ENCODE measurements around the gene BPIFB3.

BPIFB3 gene

DNA sequence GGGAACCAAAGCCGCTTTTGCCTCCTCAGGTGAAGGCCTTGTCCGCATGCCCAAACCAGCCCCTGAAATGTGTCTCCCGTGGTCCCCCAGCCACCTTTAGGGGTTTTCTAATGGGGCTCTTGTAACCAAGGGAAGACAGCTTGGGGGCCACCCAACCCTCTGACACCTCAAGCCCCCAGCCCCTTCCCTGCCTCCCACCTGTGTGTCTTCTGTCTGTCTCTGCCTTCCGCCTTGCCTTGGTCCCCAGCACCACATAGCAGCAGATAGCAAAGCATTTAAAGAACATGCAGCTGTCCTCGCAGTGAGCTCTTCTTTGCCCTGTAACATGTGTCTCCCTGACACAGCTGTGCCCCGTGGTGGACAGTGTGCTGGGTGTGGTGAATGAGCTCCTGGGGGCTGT lies 9.6 kb downstream of the BPIFB3 start:
- no peak for DNase-seq

DNA sequence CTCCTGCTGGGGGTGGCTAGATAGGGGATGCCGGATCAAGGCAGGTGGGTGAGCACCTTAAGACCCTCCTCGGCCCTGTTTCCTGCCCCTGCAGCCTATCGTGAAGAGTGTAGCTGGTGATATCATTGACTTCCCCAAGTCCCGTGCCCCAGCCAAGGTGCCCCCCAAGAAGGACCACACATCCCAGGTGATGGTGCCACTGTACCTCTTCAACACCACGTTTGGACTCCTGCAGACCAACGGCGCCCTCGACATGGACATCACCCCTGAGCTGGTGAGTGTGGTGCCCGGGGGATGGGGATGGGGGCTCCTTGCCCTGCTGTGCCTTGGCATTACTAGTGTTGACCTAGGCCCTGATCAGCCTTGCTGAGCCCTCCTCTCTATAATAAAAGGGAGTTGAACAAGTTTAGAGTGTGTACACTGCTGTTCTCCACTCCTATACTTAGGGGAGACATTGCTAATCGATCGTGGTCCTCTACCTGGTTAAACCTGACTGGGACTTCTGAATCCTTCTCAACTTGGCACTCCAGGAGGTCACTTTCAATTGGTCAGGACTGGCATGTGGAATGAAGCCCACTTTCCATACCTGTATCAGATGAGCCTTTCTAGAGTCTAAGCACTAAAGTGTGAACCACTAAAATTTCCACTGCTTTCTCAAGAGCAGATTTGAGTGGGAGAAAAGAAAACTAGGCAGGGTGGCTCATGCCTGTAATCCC lies 11.0 kb downstream of the BPIFB3 start:
- no peak for DNase-seq

- no peak for DNase-seq
Measured at GRCh38 chr20:33065785-33066184, 12.1 kb downstream of the BPIFB3 start.

- DNase-seq: no peak
Measured at GRCh38 chr20:33067806-33068205, 14.1 kb downstream of the BPIFB3 start.

- no peak for DNase-seq
Measured at GRCh38 chr20:33068251-33068939, 14.7 kb downstream of the BPIFB3 start.

- DNase-seq: no peak
Measured at GRCh38 chr20:33069673-33070072, 16.0 kb downstream of the BPIFB3 start.

GRCh38 chr20:33070111-33071053 lies 16.7 kb downstream of the BPIFB3 start:
- no peak for DNase-seq

GRCh38 chr20:33071198-33071597 lies 17.5 kb downstream of the BPIFB3 start:
- no peak for DNase-seq

DNA sequence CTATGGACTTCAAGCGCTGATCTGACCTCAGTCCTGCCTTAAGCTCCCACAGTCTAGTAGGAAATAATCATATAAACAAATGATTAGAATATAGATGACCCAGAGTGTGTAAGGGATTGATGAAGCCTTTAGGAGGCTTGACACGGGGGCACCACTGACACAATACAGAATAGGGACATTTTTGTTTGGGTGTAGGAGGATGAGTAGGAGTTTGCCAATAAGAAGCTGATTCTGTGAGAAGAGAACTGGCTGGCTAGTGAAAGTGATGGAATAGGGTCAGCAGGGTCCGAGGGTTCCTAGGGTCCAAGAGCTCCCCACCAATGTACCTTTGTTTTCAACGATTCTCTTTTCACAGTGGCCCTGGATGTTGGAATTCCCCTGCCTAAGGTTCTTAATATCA lies 18.7 kb downstream of the BPIFB3 start:
- DNase-seq: no peak

DNA sequence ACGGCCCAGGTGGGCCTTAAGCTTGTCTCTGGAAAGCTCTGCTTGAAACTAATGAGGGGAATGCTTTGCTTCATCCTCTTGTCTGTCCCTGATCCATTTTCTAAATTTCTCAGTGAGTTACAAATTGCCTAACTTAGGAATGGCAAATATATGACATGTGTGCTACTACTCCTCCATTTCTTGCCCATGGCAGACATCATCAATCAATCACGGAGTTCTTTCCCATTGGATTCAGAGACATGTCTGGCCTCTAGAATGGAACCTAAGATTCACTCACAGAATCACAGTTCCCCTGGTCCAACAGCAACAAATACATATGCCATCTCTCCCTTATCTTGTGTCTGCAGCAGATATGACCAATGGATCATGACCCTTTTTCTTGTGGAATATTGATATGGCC lies 19.1 kb downstream of the BPIFB3 start:
- no peak for DNase-seq

GRCh38 chr20:33074675-33075074 lies 21.0 kb downstream of the BPIFB3 start:
- no peak for DNase-seq

DNA sequence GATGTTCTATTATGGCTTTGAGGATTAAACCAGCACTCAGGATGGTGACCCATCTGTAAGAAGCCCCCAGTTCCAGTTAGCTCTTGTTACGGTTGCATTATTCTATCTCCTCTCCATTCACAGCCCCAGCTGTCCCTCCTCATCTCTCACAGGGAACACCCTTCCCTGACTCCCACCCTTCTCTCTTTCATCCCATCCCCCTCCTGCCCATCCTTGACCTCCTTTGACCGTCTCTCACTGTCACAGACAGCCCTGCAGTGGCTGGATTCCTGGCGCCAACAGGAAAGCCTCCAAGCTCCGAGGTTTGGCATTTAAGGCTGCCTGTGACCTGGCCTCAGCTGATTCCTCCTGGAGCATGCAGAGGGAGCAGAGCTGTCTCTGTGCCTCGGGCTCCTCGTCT lies 21.6 kb downstream of the BPIFB3 start:
- no peak for DNase-seq

- DNase-seq: no peak
Measured at GRCh38 chr20:33076662-33077372, 23.1 kb downstream of the BPIFB3 start.

- DNase-seq: no peak
Measured at GRCh38 chr20:33079259-33079658, 25.6 kb downstream of the BPIFB3 start, which contains the start of gene BPIFB4. Gene BPIFB4, plus strand, starts transcription at chr20:33079643. Its CDS starts 1,884 bp downstream, at chr20:33081527.

GRCh38 chr20:33081411-33082154 lies 27.9 kb downstream of the BPIFB3 start:
- no peak for DNase-seq

DNA sequence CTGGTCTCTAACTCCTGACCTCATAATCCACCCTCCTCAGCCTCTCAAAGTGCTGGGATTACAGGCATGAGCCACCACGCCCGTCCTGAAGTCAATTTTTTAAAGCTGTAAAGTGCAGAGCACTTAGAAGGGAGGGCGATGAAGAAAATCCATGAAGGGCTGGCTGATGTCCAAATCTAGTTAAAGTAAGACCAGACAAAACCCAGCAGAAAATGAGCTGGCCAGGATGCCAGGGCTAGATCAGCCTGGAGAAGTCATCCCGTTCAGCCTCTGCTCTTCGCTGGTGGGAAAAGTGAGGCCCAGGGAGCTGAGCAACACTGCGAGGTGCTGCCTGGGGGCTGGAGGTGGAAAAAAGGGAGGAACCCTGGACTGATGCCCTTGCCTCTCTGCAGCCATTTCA lies 28.8 kb downstream of the BPIFB3 start:
- no peak for DNase-seq

DNA sequence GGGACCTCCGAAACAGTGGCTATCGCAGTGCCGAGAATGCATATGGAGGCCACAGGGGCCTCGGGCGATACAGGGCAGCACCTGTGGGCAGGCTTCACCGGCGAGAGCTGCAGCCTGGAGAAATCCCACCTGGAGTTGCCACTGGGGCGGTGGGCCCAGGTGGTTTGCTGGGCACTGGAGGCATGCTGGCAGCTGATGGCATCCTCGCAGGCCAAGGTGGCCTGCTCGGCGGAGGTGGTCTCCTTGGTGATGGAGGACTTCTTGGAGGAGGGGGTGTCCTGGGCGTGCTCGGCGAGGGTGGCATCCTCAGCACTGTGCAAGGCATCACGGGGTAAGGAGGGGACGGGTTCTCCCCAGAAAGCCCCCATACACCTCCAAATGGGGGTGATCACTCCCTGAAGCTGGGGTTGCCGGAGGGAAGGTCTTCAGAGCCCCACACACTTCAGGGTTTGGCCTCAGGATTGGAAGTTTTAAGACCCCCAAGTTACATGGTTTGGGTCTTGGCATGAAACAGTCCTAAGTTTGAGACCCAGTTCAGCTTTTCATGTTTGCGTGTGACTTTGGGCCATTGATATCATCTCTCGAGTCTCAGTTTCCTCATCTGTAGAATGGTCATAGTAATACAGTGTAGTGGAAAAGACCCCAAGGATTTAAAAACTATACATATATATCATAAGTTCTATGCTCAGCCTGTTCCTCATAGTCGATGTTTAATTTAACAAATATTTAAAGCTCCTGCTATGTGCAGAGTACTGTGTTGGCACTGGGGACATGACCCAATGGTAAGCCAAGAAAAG lies 30.0 kb downstream of the BPIFB3 start:
- no peak for DNase-seq

GRCh38 chr20:33084722-33085121 lies 31.0 kb downstream of the BPIFB3 start:
- DNase-seq: no peak

GRCh38 chr20:33086052-33086722 lies 32.5 kb downstream of the BPIFB3 start:
- no peak for DNase-seq

- DNase-seq: no peak
Measured at GRCh38 chr20:33091147-33091546, 37.4 kb downstream of the BPIFB3 start.

- DNase-seq: no peak
Measured at GRCh38 chr20:33091693-33092092, 38.0 kb downstream of the BPIFB3 start.

All from NCI-H2029 treated with DMSO at 0.1 percent for 48 hours (cell line).